Activated CD8-positive, alpha-beta T cell treated with anti-CD3 and anti-CD28 coated beads for 36 hours (primary cell): ENCODE measurements around the gene DPP6. TPM values are rescaled to one million over a fixed set of nuclear protein-coding genes. Genes with fewer than 3 reads are reported as not detected.
"Not testable (repeated sequence)": the region's sequence is repeated elsewhere in the genome, so short reads cannot be mapped to it uniquely, and the experiment has no call there.

Source experiments
- ATAC-seq: fragments of 200-7000 bp; cut with Tn5 transposase; one replicate; pipeline ENCODE4 v1.10.0; 2021; ENCODE audit warnings: mild to moderate bottlenecking, moderate library complexity
- CTCF ChIA-PET: fragments of 350-600 bp; sonication (Branson Sonifier 250); formaldehyde crosslinking; loops from one replicate; lab custom pipeline; 2021; ENCODE audit warnings: antibody characterized with exemption; lab: Charles Lee
- POLR2A ChIA-PET: fragments of 350-600 bp; sonication (Branson Sonifier 250); formaldehyde crosslinking; loops from one replicate; lab custom pipeline; 2021; ENCODE audit warnings: antibody characterized with exemption; lab: Charles Lee
- DNase-seq: peaks from one replicate; pipeline ENCODE4 v3.0.0-alpha.2; 2020
- H3K27ac Mint-ChIP-seq: one replicate; pipeline ENCODE4 v1.8.0; 2021; ENCODE audit warnings: mild to moderate bottlenecking, mixed read lengths
- H3K27me3 Mint-ChIP-seq: one replicate; pipeline ENCODE4 v1.8.0; 2021; ENCODE audit warnings: mixed read lengths
- H3K36me3 Mint-ChIP-seq: one replicate; pipeline ENCODE4 v1.8.0; 2021; ENCODE audit warnings: low read depth, mixed read lengths
- H3K4me1 Mint-ChIP-seq: one replicate; pipeline ENCODE4 v1.8.0; 2021; ENCODE audit warnings: low read depth, mixed read lengths
- H3K4me3 Mint-ChIP-seq: one replicate; pipeline ENCODE4 v1.8.0; 2021; ENCODE audit warnings: mild to moderate bottlenecking, moderate library complexity, mixed read lengths
- H3K9me3 Mint-ChIP-seq: one replicate; pipeline ENCODE4 v1.8.0; 2021; ENCODE audit warnings: mixed read lengths
- intact Hi-C: fragments of 100-400 bp; cut with micrococcal nuclease; formaldehyde crosslinking; loops from one replicate; pipeline ENCODE4 v1.10.0; 2022
- total RNA-seq, 2 experiments: library from RNA; stranded (reverse); gene quantifications; one replicate each; pipeline ENCODE4 v1.2.3, GENCODE V29; 2021
- TF ChIP-seq, protein P1 (sequence below): fragments of 200-600 bp; IDR thresholded peaks from one replicate; pipeline ENCODE4 v1.8.0; 2022; ENCODE audit warnings: antibody characterized with exemption, mild to moderate bottlenecking

The DPP6 gene
- total RNA-seq, 2 experiments from 2014 or later = not detected

GRCh38 chr7:154928136-154929005, 876.2 kb downstream of the DPP6 start:
- POLR2A ChIA-PET = interaction anchor here (0.6 to 2.1 kb wide), 9 partner anchors 14 to 371 kb away, joined by 3 to 9 read pairs (median 3); partner anchors contain the start of gene INSIG1
- no peaks in the 10 kb centered on the region for H3K9me3 Mint-ChIP-seq
- TF ChIP-seq, protein P1, sequence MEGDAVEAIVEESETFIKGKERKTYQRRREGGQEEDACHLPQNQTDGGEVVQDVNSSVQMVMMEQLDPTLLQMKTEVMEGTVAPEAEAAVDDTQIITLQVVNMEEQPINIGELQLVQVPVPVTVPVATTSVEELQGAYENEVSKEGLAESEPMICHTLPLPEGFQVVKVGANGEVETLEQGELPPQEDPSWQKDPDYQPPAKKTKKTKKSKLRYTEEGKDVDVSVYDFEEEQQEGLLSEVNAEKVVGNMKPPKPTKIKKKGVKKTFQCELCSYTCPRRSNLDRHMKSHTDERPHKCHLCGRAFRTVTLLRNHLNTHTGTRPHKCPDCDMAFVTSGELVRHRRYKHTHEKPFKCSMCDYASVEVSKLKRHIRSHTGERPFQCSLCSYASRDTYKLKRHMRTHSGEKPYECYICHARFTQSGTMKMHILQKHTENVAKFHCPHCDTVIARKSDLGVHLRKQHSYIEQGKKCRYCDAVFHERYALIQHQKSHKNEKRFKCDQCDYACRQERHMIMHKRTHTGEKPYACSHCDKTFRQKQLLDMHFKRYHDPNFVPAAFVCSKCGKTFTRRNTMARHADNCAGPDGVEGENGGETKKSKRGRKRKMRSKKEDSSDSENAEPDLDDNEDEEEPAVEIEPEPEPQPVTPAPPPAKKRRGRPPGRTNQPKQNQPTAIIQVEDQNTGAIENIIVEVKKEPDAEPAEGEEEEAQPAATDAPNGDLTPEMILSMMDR = no peak
- H3K27me3 Mint-ChIP-seq = no peaks in the 10 kb centered on the region
- CTCF ChIA-PET = interaction anchor here (0.7 to 4.6 kb wide), 28 partner anchors 10 to 675 kb away, joined by 3 to 155 read pairs (median 6); no protein-coding TSS in a partner anchor
- peak; percentile 45 for DNase-seq
- peak overlapping the region; percentile 83 for H3K4me3 Mint-ChIP-seq
- peaks cover 11% of the 10 kb centered on the region for H3K36me3 Mint-ChIP-seq
- intact Hi-C loops = loop anchor here (5.0 to 10.0 kb wide), 4 partner anchors 79 to 434 kb away; partner anchors contain the start of gene INSIG1
- H3K4me1 Mint-ChIP-seq = peaks cover 20% of the 10 kb centered on the region
- peak; percentile 81 for ATAC-seq
- H3K27ac Mint-ChIP-seq = peak overlapping the region; percentile 99

- ATAC-seq = no peak
- Mint-ChIP-seq H3K4me3 (peak overlapping the region; percentile 83), H3K27ac (peak overlapping the region; percentile 99), H3K27me3 (no peaks in the 10 kb centered on the region), H3K9me3 (peaks cover 4% of the 10 kb centered on the region), H3K36me3 (peaks cover 17% of the 10 kb centered on the region), H3K4me1 (peaks cover 20% of the 10 kb centered on the region)
- intact Hi-C loops = loop anchor here (5.0 to 10.0 kb wide), 4 partner anchors 78 to 433 kb away; partner anchors contain the start of gene INSIG1
- DNase-seq = peak; percentile 15
- TF ChIP-seq, protein P1 = no peak
- ChIA-PET CTCF (interaction anchor here (2.1 to 4.6 kb wide), 3 partner anchors 16 to 30 kb away, joined by 11 to 155 read pairs (median 77); no protein-coding TSS in a partner anchor), POLR2A (interaction anchor here (0.5 to 2.1 kb wide), 4 partner anchors 8 to 370 kb away, joined by 3 to 7 read pairs (median 4); no protein-coding TSS in a partner anchor)
Observed at GRCh38 chr7:154929006-154929726, 877.0 kb downstream of the DPP6 start.

GRCh38 chr7:154931906-154932305, 879.7 kb downstream of the DPP6 start:
- H3K9me3 Mint-ChIP-seq = peaks cover 10% of the 10 kb centered on the region
- no peak overlapping the region for H3K4me3 Mint-ChIP-seq
- ATAC-seq = no peak
- peaks cover 35% of the 10 kb centered on the region for H3K36me3 Mint-ChIP-seq
- no peaks in the 10 kb centered on the region for H3K27me3 Mint-ChIP-seq
- intact Hi-C loops = no loop called here
- ChIA-PET POLR2A (interaction anchor here (1.4 kb wide), 1 partner anchor 12 kb away, joined by 4 read pairs; no protein-coding TSS in a partner anchor), CTCF (interaction anchor here (0.7 to 1.0 kb wide), 2 partner anchors 21 to 76 kb away, joined by 3 to 6 read pairs; no protein-coding TSS in a partner anchor)
- no peak overlapping the region for H3K27ac Mint-ChIP-seq
- no peak for DNase-seq
- TF ChIP-seq, protein P1 = no peak
- peaks cover 24% of the 10 kb centered on the region for H3K4me1 Mint-ChIP-seq

DNA sequence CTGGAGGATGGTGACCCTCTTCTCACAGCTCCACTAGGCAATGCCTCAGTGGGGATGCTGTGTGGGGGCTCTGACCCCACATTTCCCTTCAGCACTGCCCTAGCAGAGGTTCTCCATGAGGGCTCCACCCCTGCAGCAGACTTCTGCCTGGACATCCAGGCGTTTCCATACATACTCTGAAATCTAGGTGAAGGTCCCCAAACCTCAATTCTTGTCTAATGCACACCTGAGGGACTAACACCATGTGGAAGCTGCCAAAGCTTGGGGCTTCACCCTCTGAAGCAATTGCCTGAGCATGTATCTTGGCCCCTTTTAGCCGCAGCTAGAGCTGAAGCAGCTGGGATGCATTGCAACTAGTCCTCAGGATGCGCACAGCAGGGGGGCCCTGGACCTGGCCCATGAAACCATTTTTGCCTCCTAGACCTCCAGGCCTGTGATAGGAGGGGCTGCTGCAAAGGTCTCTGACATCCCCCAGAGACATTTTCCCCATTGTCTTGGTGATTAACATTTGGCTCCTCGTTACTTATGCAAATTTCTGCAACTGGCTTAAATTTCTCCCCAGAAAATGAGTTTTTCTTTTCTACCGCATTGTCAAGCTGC, 882.3 kb downstream of the DPP6 start:
- DNase-seq, H3K27ac Mint-ChIP-seq, H3K27me3 Mint-ChIP-seq, H3K4me3 Mint-ChIP-seq, intact Hi-C loops, ATAC-seq: not testable (repeated sequence)
- H3K9me3 Mint-ChIP-seq = peaks cover 10% of the 10 kb centered on the region
- peaks cover 21% of the 10 kb centered on the region for H3K4me1 Mint-ChIP-seq
- ChIA-PET POLR2A (interaction anchor here (0.6 kb wide), 1 partner anchor 1802 kb away, joined by 3 read pairs; no protein-coding TSS in a partner anchor), CTCF (interaction anchor here (0.6 to 1.6 kb wide), 2 partner anchors 18 to 74 kb away, joined by 3 to 4 read pairs; no protein-coding TSS in a partner anchor)
- H3K36me3 Mint-ChIP-seq = peaks cover 35% of the 10 kb centered on the region
